Right hindlimb (tissue), 1 donor: ENCODE results near the gene ANK3.

ENCODE experiments used
- DNase-seq: peaks from one replicate; pipeline ENCODE4 v3.0.0-alpha.2; 2018

ANK3 gene

DNA sequence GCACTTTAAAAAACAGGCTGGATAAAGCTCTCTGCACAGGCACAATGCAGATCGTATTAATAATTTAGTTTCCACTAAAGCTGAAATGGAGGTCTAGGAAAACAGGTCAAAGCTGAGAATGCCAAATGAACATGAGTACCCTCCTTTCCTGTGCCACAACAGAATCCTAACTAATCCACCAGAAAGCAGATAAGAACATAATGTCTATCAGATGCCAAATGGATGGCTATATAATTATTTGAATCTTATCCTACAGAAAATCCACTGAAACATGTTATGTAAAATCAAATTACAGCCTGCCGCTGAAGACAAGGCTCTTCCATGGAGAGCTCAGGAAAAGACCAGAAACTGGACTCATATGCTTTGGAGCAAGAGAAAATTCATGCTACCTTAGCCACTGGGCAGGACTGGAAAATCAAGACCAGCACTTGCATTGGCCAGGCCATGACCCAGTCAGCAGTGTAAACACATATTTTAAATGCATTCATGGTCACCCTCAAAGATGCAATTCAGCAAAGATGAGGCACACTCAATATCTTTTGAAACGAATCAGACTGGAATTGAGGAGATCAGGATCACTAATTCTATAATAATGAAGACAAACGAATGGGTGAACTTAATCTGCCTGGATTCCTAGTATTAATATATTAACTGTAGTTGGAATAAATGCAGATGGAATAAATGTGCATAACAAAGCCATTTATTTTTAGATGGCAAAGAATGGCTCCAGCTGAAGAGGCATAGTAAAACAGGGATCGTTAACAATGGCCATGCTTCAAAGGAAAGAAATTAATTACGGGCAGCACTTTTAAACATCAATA, 13.2 kb downstream of the ANK3 start:
- no peak for DNase-seq

- DNase-seq, result no peak
Observed at GRCh38 chr10:60375293-60376004, 14.2 kb downstream of the ANK3 start.

DNA sequence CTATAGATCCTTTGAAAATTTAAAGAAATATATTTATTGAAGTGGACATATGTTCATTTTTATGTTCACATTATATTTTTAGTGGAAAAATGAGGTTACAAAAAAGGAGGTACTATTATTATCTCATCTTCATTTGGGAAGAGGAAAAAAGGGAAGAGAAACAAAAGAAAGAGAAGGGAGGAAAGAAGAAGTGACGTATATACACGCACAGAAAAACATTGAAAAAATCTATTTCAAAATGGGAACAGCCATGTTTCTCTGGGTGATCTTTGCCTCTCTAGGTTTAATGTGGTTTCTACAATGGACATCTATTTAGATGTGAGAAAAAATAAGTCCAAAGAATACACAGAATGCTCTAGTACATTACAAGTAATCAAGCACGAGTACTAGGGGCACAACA, 14.8 kb downstream of the ANK3 start:
- DNase-seq, result no peak

- no peak for DNase-seq
Observed at GRCh38 chr10:60372436-60372835, 17.2 kb downstream of the ANK3 start.

DNA sequence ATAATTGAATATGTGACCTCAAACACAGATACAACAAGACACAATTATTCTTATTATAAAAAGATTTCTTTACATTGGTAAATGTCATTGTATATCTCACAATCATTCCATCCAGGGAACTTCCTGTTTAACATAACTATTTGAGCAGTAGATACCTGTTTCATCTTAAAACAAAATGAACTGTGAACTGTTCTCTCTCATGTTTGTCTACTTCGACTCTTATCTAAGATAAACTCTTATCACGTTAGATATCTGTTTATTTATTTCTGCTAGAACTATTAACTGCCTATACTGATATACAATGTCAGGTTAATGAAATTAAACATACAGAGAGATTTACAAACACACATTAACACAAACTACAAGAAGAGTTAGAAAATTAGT, 20.1 kb downstream of the ANK3 start:
- no peak for DNase-seq

- no peak for DNase-seq
Observed at GRCh38 chr10:60368875-60369546, 20.7 kb downstream of the ANK3 start.

GRCh38 chr10:60367901-60368300, 21.8 kb downstream of the ANK3 start:
- DNase-seq, result no peak

DNA sequence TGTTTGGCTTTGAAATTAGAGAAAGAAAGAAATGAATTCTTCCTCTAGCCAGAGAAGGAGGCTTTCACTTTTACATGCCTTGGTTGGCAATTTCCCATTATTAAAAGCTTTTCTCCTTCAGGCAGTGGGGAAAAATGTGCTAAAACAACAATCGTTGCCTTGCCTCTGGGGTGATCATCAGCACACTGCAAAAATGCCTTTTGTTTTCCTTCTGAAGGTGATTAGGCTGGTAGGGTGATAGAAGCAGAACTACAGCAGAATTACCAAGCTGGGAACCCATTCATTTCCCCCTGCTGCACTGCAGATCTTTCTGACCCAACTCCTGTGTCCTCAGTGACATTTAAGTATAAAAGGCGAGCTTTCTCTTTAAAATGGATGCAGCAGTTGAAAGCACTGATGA, 22.2 kb downstream of the ANK3 start:
- no peak for DNase-seq

GRCh38 chr10:60367024-60367423, 22.7 kb downstream of the ANK3 start:
- DNase-seq, result no peak

- no peak for DNase-seq
Observed at GRCh38 chr10:60363187-60363586, 26.5 kb downstream of the ANK3 start.

- DNase-seq, result no peak
Observed at GRCh38 chr10:60362461-60362860, 27.2 kb downstream of the ANK3 start.

DNA sequence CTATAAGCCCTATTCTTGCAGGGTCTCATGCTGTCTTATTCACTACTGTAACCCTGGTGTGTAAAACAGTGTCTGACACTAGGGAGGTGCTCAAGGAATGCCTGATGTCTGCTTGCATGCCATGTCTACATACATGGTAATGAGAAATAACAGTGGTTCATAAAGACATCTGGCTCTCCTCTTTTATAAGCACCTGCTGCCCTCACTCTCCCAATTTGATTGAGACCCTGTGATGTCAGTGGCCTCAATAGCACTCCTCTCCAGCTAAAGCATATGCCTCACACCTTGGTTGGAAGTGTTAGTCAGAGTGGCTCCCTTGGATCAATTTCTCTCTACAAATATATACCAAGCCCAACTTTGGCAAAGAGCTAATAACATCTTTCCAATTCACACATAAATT, 30.6 kb downstream of the ANK3 start:
- DNase-seq, result no peak

DNA sequence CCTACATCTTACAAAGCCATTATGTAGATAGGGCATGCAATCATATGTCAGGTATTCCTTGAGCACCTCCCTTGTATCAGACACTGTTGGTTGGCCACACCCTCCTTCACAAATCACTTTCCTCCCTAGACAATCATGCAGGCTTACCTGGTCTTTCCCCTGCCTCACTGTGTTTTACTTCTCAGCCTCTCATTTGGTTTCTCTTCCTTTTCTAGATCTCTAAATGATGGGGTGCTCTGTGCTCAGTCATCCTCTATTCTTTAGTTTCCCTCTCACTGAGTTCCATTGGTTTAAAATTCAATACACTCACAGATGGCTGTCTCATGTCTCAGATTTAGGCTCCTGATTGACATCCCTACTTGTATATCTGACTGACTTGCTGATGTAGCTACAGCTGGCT, 31.4 kb downstream of the ANK3 start:
- DNase-seq, result no peak

DNA sequence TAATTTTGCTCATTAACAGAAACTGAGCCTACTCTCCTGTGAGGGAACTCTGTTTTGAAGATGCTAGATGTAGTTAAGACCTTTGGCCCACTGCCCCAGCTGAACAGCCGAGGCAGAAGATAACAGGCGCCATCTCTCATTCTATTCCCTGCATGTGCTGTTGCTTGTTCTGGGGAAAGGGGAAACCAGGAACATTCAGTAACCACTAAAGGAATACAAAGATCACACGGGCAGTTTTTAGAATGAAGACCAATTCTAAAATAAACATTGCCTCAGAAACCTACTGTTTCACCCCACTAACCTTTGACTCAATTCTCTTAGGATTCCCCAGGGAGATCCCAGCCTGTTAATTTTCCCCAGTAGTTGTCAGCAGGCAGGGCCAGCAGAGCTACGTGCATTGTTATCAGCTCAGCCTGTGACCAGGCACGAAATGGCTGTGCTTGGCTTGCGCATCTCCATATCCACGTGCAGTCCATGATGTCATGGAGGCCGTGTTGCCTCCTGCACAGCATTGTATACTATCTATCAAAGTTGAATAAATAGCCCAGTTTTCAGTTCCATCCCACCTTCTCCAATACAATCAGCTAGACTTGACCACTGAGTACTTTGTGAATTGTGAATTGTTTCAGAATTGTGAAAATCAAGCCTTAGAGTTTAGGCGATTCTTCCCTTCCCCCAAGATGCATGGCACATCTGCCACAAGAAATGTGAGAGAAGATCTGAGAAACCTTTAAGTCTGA, 36.0 kb downstream of the ANK3 start:
- DNase-seq, result no peak

- DNase-seq, result no peak
Observed at GRCh38 chr10:60352105-60352504, 37.6 kb downstream of the ANK3 start.

DNA sequence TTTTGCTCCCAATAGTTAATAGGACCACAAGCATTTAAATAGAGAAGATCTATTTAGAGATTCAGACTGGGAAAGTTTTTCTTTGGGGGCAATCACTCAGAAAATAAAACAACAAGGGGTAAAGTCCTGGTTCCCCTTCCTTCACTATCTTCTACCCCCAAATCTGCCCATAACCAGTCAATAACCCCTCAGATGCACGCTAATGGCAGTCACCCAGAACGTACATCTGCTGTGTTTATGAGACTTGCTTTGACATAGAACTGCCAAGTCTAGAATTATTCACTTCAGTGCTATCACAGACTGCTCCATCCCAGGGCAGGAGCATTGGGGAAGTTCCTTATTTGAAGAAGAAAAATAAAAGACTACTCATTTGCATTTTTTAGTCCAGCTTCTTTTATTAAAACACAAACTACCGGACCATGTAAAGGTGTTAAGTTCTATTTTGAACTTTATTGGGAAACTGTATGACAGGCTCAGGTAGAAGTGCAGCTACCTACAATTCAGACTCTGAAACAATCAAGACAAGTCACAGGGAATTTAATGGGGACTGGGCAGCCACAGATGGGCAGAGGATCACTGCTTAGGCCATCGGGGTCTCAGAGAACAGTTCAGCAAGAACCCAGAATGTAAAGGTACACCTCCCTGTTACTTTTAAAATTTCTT, 38.4 kb downstream of the ANK3 start:
- no peak for DNase-seq

- DNase-seq, result no peak
Observed at GRCh38 chr10:60350400-60350799, 39.3 kb downstream of the ANK3 start.

GRCh38 chr10:60349426-60349825, 40.2 kb downstream of the ANK3 start:
- DNase-seq, result no peak

DNA sequence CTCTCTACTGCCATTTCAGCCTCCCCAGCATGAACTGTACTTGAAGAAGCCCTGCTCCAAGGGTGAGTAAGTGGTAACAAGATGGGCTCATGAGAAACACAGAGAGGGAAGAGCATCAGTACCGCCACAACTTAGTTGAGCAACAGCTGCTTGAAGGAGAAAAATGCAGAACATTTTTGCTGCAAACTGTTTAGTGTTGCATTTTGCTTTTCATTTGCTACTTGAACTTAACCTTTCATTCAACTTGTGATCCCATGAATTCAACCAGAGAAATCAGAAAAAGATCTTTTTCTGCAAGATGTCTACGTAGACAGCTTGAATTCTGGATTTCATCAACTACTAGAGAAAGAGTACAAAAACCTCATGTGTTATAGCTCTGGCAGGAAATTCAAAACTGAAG, 40.7 kb downstream of the ANK3 start:
- DNase-seq, result no peak

GRCh38 chr10:60347270-60347669, 42.4 kb downstream of the ANK3 start:
- DNase-seq, result no peak

DNA sequence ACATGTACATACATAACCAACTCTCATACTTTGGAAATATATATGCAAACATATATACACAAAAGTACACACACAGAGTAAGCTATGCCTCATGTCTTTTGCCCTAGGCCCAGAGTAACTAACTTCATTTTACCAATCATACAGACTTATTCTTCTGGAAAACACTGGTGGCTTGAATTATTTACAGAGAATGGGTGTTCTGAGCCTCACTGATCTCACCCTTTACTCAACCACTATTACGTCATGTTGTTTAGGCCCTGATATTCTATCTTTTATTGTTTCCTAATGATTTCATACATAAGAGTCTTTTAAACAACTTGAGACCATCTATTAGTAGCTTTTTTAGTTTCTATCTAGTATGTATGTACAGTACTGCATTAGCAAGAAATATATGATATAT, 43.0 kb downstream of the ANK3 start:
- DNase-seq, result no peak

- no peak for DNase-seq
Observed at GRCh38 chr10:60343254-60343653, 46.4 kb downstream of the ANK3 start.

DNA sequence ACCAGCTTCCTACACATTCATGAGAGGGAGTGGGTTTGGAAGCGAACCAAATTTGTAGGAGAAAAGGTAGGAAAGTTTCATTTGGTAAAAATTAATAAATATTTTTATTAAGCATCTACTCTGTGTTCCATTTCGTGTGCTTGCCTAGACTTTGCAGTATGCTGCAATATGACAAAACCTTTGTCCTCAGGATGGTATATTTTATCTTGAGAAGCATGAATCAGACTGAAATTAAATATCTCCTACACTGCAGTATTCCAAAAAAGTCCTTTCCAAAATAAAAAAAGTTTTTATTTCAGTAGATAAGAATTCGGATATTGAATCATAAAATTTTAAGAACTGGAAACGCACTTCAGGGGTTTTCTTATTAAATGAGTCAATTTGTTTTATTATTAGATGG, 47.7 kb downstream of the ANK3 start:
- DNase-seq, result no peak
